ENCODE results near the gene MUS81. TPM values are rescaled to one million over a fixed set of nuclear protein-coding genes. Genes with fewer than 3 reads are reported as not detected.
A peak's percentile ranks its signal among the peaks of the same experiment; 100 is the strongest.

MUS81 gene
- total and polyA plus RNA-seq, 2 of the 13 experiments (the other 11 are each of a cell fraction or from before 2014, with no cell fraction given) = 25.6 to 30.2 TPM

- TF ChIP-seq ZBTB33 (CRISPR knock-in tag; IDR thresholded peaks at IDR 0.05) (peak; percentile 71; the same call in 1 of the 2 replicates), AGO2 (optimal IDR thresholded peaks at IDR 0.05; ENCODE audit: low read depth, low read length) (peak; percentile 81), SNAPC5 (CRISPR knock-in tag; IDR thresholded peaks at IDR 0.05; ENCODE audit: borderline replicate concordance) (no peak), ZNF512B (CRISPR knock-in tag; IDR thresholded peaks at IDR 0.05; ENCODE audit: borderline replicate concordance) (no peak), AGO1 (IDR thresholded peaks at IDR 0.05; ENCODE audit: low read depth, low read length, poor library complexity, severe bottlenecking) (peak; percentile 96), NR2C2 (CRISPR knock-in tag; IDR thresholded peaks at IDR 0.05; ENCODE audit: borderline replicate concordance) (peak; percentile 30; the same call in 1 of the 2 replicates), KDM2A (CRISPR knock-in tag; IDR thresholded peaks at IDR 0.05; ENCODE audit: borderline replicate concordance, low read depth) (peak; percentile 15; the same call in 1 of the 2 replicates), ZNF713 (CRISPR knock-in tag; IDR thresholded peaks at IDR 0.05) (no peak)
Measured at GRCh38 chr11:65869643-65870306, 9.5 kb downstream of the MUS81 start (continued).

All from HepG2 (cell line).